HG02571 (cell line): ENCODE measurements around the gene CBLN3.
A peak's percentile ranks its signal among the peaks of the same experiment; 100 is the strongest.

ENCODE experiments used
- ATAC-seq: cut with Tn5 transposase; IDR thresholded peaks from one replicate; pipeline ENCODE4 v1.9.1; 2021; ENCODE audit warnings: mild to moderate bottlenecking, moderate library complexity; ENCODE audit not compliant: unreplicated experiment

Gene CBLN3

GRCh38 chr14:24439830-24440605 lies 10.6 kb upstream of the CBLN3 start:
- no peak for ATAC-seq

- ATAC-seq, result no peak
These were observed 9.8 kb upstream of the CBLN3 start for GRCh38 chr14:24439257-24439656.

- no peak for ATAC-seq
These were observed 9.0 kb upstream of the CBLN3 start for GRCh38 chr14:24438223-24439097.

GRCh38 chr14:24437736-24438067 lies 8.2 kb upstream of the CBLN3 start:
- no peak for ATAC-seq

GRCh38 chr14:24437020-24437735 lies 7.7 kb upstream of the CBLN3 start:
- no peak for ATAC-seq

GRCh38 chr14:24436355-24437019 lies 7.0 kb upstream of the CBLN3 start:
- ATAC-seq, result no peak

- ATAC-seq, result no peak
These were observed 6.5 kb upstream of the CBLN3 start for GRCh38 chr14:24435998-24436354.

- no peak for ATAC-seq
These were observed 5.8 kb upstream of the CBLN3 start for GRCh38 chr14:24435192-24435810.

GRCh38 chr14:24434676-24435075 lies 5.2 kb upstream of the CBLN3 start:
- ATAC-seq, result no peak

GRCh38 chr14:24434036-24434435 lies 4.6 kb upstream of the CBLN3 start:
- no peak for ATAC-seq

GRCh38 chr14:24432259-24433131 lies 3.0 kb upstream of the CBLN3 start:
- no peak for ATAC-seq

- ATAC-seq, result peak; percentile 40
These were observed 2.2 kb upstream of the CBLN3 start for GRCh38 chr14:24431569-24432258.

- peak; percentile 47 for ATAC-seq
These were observed 1.5 kb upstream of the CBLN3 start for GRCh38 chr14:24430682-24431568.

GRCh38 chr14:24430143-24430681 lies 744 bp upstream of the CBLN3 start:
- peak; percentile 61 for ATAC-seq

- ATAC-seq, result no peak
These were observed 657 bp downstream of the CBLN3 start for GRCh38 chr14:24428628-24429394.

- ATAC-seq, result no peak
These were observed 1.6 kb downstream of the CBLN3 start for GRCh38 chr14:24427537-24428508.
